Trophoblast cell (in vitro differentiated cells and primary cell): ENCODE data around the gene ATP13A4.
A peak's percentile ranks its signal among the peaks of the same experiment; 100 is the strongest.

ENCODE experiments used
- DNase-seq, 2 donors: peaks; one replicate each; pipeline ENCODE4 v3.0.0-alpha.2; 2016
- H2AFZ ChIP-seq: 2 replicates; pipeline ENCODE4 v1.6.1; 2013; ENCODE audit warnings: low read length, moderate library complexity, mild to moderate bottlenecking; ENCODE audit not compliant: insufficient read depth, poor library complexity
- H2AK5ac ChIP-seq: 2 replicates; pipeline ENCODE4 v1.6.1; 2013; ENCODE audit warnings: mild to moderate bottlenecking, low read length
- H2BK120ac ChIP-seq: 2 replicates; pipeline ENCODE4 v1.6.1; 2013; ENCODE audit warnings: low read length, mild to moderate bottlenecking, moderate library complexity; ENCODE audit not compliant: insufficient read depth, poor library complexity
- H2BK12ac ChIP-seq: 2 replicates; pipeline ENCODE4 v1.6.1; 2013; ENCODE audit warnings: mild to moderate bottlenecking, low read length, moderate library complexity
- H2BK5ac ChIP-seq: 2 replicates; pipeline ENCODE4 v1.6.1; 2013; ENCODE audit warnings: low read length, low read depth, moderate library complexity, mild to moderate bottlenecking; ENCODE audit not compliant: poor library complexity
- H3K14ac ChIP-seq: 2 replicates; pipeline ENCODE4 v1.6.1; 2013; ENCODE audit warnings: mild to moderate bottlenecking, low read length
- H3K18ac ChIP-seq: 2 replicates; pipeline ENCODE4 v1.6.1; 2013; ENCODE audit warnings: mild to moderate bottlenecking, low read length
- H3K23ac ChIP-seq: 2 replicates; pipeline ENCODE4 v1.6.1; 2013; ENCODE audit warnings: low read length
- H3K27ac ChIP-seq: 2 replicates; pipeline ENCODE4 v1.5.1; 2013; ENCODE audit warnings: low read depth, mild to moderate bottlenecking, inconsistent platforms, low read length, moderate library complexity
- H3K27me3 ChIP-seq: 2 replicates; pipeline ENCODE4 v1.6.1; 2013; ENCODE audit warnings: inconsistent platforms, mild to moderate bottlenecking, low read length, moderate library complexity; ENCODE audit not compliant: insufficient read depth
- H3K36me3 ChIP-seq, 2 experiments: 1 replicate in 1 of 2; 2 replicates in 1 of 2; pipeline ENCODE4 v1.6.1; 2013; ENCODE audit warnings: low read length in 2 of 2, mild to moderate bottlenecking in 2 of 2, moderate library complexity in 1 of 2; ENCODE audit not compliant: insufficient read depth in 2 of 2, control insufficient read depth in 1 of 2
- H3K4ac ChIP-seq: 2 replicates; pipeline ENCODE4 v1.6.1; 2013; ENCODE audit warnings: low read depth, mild to moderate bottlenecking, low read length, moderate library complexity
- H3K4me1 ChIP-seq, 2 experiments: 1 replicate in 1 of 2; 2 replicates in 1 of 2; pipeline ENCODE4 v1.6.1; 2013; ENCODE audit warnings: low read length in 2 of 2, mild to moderate bottlenecking in 2 of 2, moderate library complexity in 1 of 2; ENCODE audit not compliant: insufficient read depth in 2 of 2, control insufficient read depth in 1 of 2
- H3K4me2 ChIP-seq: 2 replicates; pipeline ENCODE4 v1.6.1; 2013; ENCODE audit warnings: inconsistent platforms, mild to moderate bottlenecking, low read length, moderate library complexity
- H3K4me3 ChIP-seq: 2 replicates; pipeline ENCODE4 v1.5.1; 2013; ENCODE audit warnings: mild to moderate bottlenecking, low read depth, low read length, inconsistent platforms
- H3K79me1 ChIP-seq: one replicate; pipeline ENCODE4 v1.6.1; 2013; ENCODE audit warnings: low read length
- H3K79me2 ChIP-seq: 2 replicates; pipeline ENCODE4 v1.6.1; 2013; ENCODE audit warnings: low read length, mild to moderate bottlenecking; ENCODE audit not compliant: control insufficient read depth, insufficient read depth, poor library complexity
- H3K9ac ChIP-seq: 2 replicates; pipeline ENCODE4 v1.6.1; 2013; ENCODE audit warnings: mild to moderate bottlenecking, low read length
- H3K9me3 ChIP-seq: 2 replicates; pipeline ENCODE4 v1.6.1; 2013; ENCODE audit warnings: low read depth, mild to moderate bottlenecking, control low read depth, inconsistent platforms, low read length; ENCODE audit not compliant: insufficient read depth
- H4K12ac ChIP-seq: 2 replicates; pipeline ENCODE4 v1.6.1; 2013; ENCODE audit warnings: low read depth, mild to moderate bottlenecking, low read length, moderate library complexity
- H4K8ac ChIP-seq: 2 replicates; pipeline ENCODE4 v1.6.1; 2013; ENCODE audit warnings: low read depth, mild to moderate bottlenecking, low read length, moderate library complexity
- H4K91ac ChIP-seq: one replicate; pipeline ENCODE4 v1.6.1; 2013; ENCODE audit warnings: low read depth, mild to moderate bottlenecking, low read length, moderate library complexity
- WGBS: extraction: QIAGEN DNeasy Blood & Tissue Kit; methylation state at CpG from one replicate; pipeline ENCODE4 v1.1.7; 2013; ENCODE audit warnings: missing lambda C conversion rate; ENCODE audit not compliant: insufficient read length, insufficient coverage; ENCODE audit errors: extremely low coverage; 5-methylcytosine and 5-hydroxymethylcytosine counted together

ATP13A4 gene

DNA sequence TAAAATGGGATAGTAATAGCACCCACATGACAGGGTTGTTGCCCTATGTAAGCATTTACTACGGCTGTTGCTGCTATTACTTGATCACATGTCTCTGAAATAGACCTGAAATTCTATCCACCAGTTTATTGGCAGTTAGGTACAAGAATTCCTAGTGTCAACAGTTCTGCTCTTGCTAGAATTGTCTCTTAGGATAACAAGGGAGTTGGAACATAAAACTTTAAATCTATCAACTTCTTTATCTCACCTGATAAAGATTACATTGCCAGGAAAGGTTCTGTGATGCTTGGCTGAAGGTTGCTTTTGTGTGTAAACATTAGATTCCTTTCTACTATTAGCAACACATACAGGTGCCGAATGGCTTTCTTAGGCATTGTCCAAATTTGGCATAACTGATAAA lies 38.7 kb downstream of the ATP13A4 start:
- no peak overlapping the region for H3K14ac ChIP-seq
- no peak overlapping the region for H3K9ac ChIP-seq
- no peaks in the 10 kb centered on the region for H3K27me3 ChIP-seq
- no peak overlapping the region for H2BK5ac ChIP-seq
- H3K79me1 ChIP-seq = no peaks in the 10 kb centered on the region
- DNase-seq = no peak
- H3K4me1 ChIP-seq = no peaks in the 10 kb centered on the region
- H4K12ac ChIP-seq = no peak overlapping the region
- H3K18ac ChIP-seq = no peak overlapping the region
- H2AK5ac ChIP-seq = no peak overlapping the region
- H2BK12ac ChIP-seq = no peak overlapping the region
- no peaks in the 10 kb centered on the region for H3K79me2 ChIP-seq
- no peak overlapping the region for H3K4me3 ChIP-seq
- H3K27ac ChIP-seq = no peak overlapping the region
- H3K4me2 ChIP-seq = no peak overlapping the region
- no CpG with 5 or more reads among the region's 2 CpGs for WGBS
- H4K8ac ChIP-seq = no peak overlapping the region
- H3K23ac ChIP-seq = no peak overlapping the region
- no peak overlapping the region for H2BK120ac ChIP-seq
- no peak overlapping the region for H3K4ac ChIP-seq
- H3K9me3 ChIP-seq = no peaks in the 10 kb centered on the region
- no peak overlapping the region for H4K91ac ChIP-seq
- no peaks in the 10 kb centered on the region for H3K36me3 ChIP-seq
- H2AFZ ChIP-seq = no peak overlapping the region

DNA sequence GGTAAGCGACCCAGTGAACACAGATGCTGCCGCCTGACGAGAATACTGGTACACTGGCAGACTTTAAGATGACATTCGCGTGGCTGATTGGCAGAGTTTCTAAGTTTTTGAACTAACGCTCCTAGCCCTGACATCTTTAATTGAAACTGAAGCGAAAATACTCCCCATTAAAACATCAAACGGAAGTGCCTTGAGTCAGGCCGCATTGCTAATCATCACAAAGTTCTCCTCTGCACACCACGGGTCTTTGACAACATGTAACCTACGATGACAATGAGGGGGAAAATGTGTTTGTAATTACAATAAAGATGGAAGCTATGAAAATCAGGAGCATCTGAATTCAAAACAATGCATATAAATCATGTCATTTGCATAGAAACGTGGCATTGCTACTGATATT lies 44.5 kb downstream of the ATP13A4 start:
- WGBS = no CpG with 5 or more reads among the region's 12 CpGs
- H3K9ac ChIP-seq = no peak overlapping the region

DNA sequence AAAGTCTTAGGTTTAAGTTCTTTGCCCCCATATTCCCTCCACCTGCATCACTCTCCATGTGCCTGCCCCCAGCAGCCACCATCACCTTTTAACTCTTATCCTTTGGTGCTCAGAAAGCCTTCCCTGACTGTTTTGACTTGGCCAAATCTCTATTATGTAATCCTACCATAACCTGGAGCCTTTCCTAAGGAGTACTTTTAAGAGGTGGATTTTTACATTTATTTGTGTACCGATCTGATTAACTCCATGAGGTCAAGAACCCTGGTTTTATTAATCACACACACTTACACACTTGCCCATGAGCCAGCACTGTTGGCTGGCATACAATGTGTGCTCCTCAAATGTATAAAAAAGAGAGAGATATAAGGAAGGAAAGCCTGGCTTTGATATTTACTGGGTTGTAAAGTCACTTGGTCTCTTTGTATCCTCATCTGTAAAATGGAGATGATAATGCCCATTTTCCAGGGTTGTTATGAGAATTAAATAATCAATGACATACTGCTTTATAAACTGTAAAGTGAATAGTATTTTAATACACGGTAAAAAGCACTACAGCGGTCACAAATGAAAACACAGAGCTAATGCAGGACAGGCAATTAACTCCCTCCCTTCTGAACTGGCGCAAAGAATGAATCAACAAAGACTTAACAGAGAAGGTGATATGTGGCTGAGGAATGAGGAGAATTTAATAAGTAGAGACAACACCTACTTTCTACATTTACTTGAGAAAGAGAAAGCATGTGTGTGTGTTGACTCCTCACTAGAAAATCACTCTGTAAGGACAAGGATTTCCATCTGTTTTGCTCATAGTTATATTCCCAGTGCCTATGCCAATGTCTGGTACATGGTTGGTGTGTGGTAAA lies 45.4 kb downstream of the ATP13A4 start:
- no CpG with 5 or more reads among the region's 4 CpGs for WGBS
- H3K4me2 ChIP-seq = no peak overlapping the region
- no peak overlapping the region for H2AFZ ChIP-seq
- no peak overlapping the region for H2BK12ac ChIP-seq
- no peak overlapping the region for H4K91ac ChIP-seq
- H2BK120ac ChIP-seq = no peak overlapping the region
- H3K36me3 ChIP-seq = no peaks in the 10 kb centered on the region
- no peak overlapping the region for H3K4ac ChIP-seq
- H3K18ac ChIP-seq = no peak overlapping the region
- no peak overlapping the region for H4K12ac ChIP-seq
- no peak overlapping the region for H3K9ac ChIP-seq
- H3K27ac ChIP-seq = no peak overlapping the region
- no peaks in the 10 kb centered on the region for H3K79me2 ChIP-seq
- no peak overlapping the region for H3K4me3 ChIP-seq
- H2AK5ac ChIP-seq = no peak overlapping the region
- no peaks in the 10 kb centered on the region for H3K4me1 ChIP-seq
- H4K8ac ChIP-seq = no peak overlapping the region
- H3K27me3 ChIP-seq = no peaks in the 10 kb centered on the region
- H2BK5ac ChIP-seq = no peak overlapping the region
- peak in 1 of 2 donors; percentile 46 for DNase-seq
- no peak overlapping the region for H3K23ac ChIP-seq
- H3K79me1 ChIP-seq = no peaks in the 10 kb centered on the region
- no peak overlapping the region for H3K14ac ChIP-seq
- H3K9me3 ChIP-seq = no peaks in the 10 kb centered on the region

More for the DNA sequence above, 44.5 kb downstream of the ATP13A4 start:
- Histone ChIP-seq H3K79me1 (no peaks in the 10 kb centered on the region), H2BK12ac (no peak overlapping the region), H3K14ac (no peak overlapping the region), H4K91ac (no peak overlapping the region), H3K4me3 (no peak overlapping the region), H2BK120ac (no peak overlapping the region), H3K4ac (no peak overlapping the region), H3K79me2 (no peaks in the 10 kb centered on the region), H3K18ac (no peak overlapping the region), H2AFZ (no peak overlapping the region), H3K36me3 (no peaks in the 10 kb centered on the region), H3K27me3 (no peaks in the 10 kb centered on the region), H3K9me3 (no peaks in the 10 kb centered on the region), H3K4me1 (no peaks in the 10 kb centered on the region), H2AK5ac (no peak overlapping the region), H4K12ac (no peak overlapping the region), H4K8ac (no peak overlapping the region), H3K4me2 (no peak overlapping the region), H3K23ac (no peak overlapping the region), H2BK5ac (no peak overlapping the region), H3K27ac (no peak overlapping the region)
- DNase-seq = no peak

DNA sequence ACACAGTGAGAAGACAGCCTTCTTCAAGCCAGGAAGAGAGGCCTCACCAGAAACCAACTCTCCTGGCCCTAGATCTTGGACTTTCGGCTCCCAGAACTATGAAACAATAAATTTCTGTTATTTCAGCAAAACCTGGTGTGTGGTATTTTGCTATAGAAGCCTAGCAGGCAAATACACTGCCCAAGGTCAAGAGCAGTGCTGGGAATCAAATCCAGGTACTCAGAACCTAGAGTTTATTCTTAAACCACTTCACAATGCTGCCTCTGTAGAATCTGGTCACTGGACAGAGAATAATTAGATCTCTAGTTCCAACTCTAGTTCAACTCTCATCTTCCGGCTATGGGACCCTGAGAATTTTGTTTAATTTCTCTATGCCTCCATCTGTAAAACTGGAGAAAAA lies 46.6 kb downstream of the ATP13A4 start:
- H3K23ac ChIP-seq = no peak overlapping the region
- H3K18ac ChIP-seq = no peak overlapping the region
- no peak overlapping the region for H2AFZ ChIP-seq
- H2BK12ac ChIP-seq = no peak overlapping the region
- no peaks in the 10 kb centered on the region for H3K36me3 ChIP-seq
- no peak overlapping the region for H3K4me2 ChIP-seq
- H3K79me1 ChIP-seq = no peaks in the 10 kb centered on the region
- H3K27me3 ChIP-seq = no peaks in the 10 kb centered on the region
- no peak overlapping the region for H3K4me3 ChIP-seq
- H2AK5ac ChIP-seq = no peak overlapping the region
- no peak overlapping the region for H3K14ac ChIP-seq
- no peak overlapping the region for H3K4ac ChIP-seq
- H3K79me2 ChIP-seq = no peaks in the 10 kb centered on the region
- no peaks in the 10 kb centered on the region for H3K9me3 ChIP-seq
- no peak for DNase-seq
- no peaks in the 10 kb centered on the region for H3K4me1 ChIP-seq
- no peak overlapping the region for H4K8ac ChIP-seq
- no peak overlapping the region for H2BK5ac ChIP-seq
- H3K9ac ChIP-seq = no peak overlapping the region
- no peak overlapping the region for H3K27ac ChIP-seq
- H4K91ac ChIP-seq = no peak overlapping the region
- WGBS = no CpG with 5 or more reads among the region's 2 CpGs
- no peak overlapping the region for H2BK120ac ChIP-seq
- H4K12ac ChIP-seq = no peak overlapping the region
